Activated CD8-positive, alpha-beta memory T cell treated with anti-CD3 and anti-CD28 coated beads for 4 hours (primary cell): ENCODE results near the gene MYCBPAP.
A peak's percentile ranks its signal among the peaks of the same experiment; 100 is the strongest.

Experiments
- DNase-seq, 2 donors: peaks; one replicate each; pipeline ENCODE4 v3.0.0-alpha.2; 2020; ENCODE audit warnings: low read depth in 2 of 2

Gene MYCBPAP

GRCh38 chr17:50551884-50552283, 43.6 kb downstream of the MYCBPAP start:
- no peak for DNase-seq

GRCh38 chr17:50554201-50554600, 46.0 kb downstream of the MYCBPAP start:
- DNase-seq: no peak

- no peak for DNase-seq
Observed at GRCh38 chr17:50556803-50557202, 48.6 kb downstream of the MYCBPAP start.

- DNase-seq: no peak
Observed at GRCh38 chr17:50557630-50558029, 49.4 kb downstream of the MYCBPAP start.

GRCh38 chr17:50558091-50558490, 49.9 kb downstream of the MYCBPAP start:
- DNase-seq: no peak

- no peak for DNase-seq
Observed at GRCh38 chr17:50558581-50558940, 50.3 kb downstream of the MYCBPAP start.

GRCh38 chr17:50558941-50559614, 50.8 kb downstream of the MYCBPAP start:
- DNase-seq: no peak

GRCh38 chr17:50559674-50560184, 51.5 kb downstream of the MYCBPAP start:
- no peak for DNase-seq

- DNase-seq: peak; percentile 66 to 71
Observed at GRCh38 chr17:50560185-50560824, 52.1 kb downstream of the MYCBPAP start, which contains the start of gene CACNA1G. TSS of gene CACNA1G (plus strand) at chr17:50560715. CDS start at chr17:50561460, 745 bp downstream.

GRCh38 chr17:50560931-50561745, 52.9 kb downstream of the MYCBPAP start:
- no peak for DNase-seq

- DNase-seq: no peak
Observed at GRCh38 chr17:50561746-50562141, 53.5 kb downstream of the MYCBPAP start.

GRCh38 chr17:50562242-50563091, 54.2 kb downstream of the MYCBPAP start:
- no peak for DNase-seq

GRCh38 chr17:50563092-50563511, 54.9 kb downstream of the MYCBPAP start:
- no peak for DNase-seq

GRCh38 chr17:50564916-50565315, 56.7 kb downstream of the MYCBPAP start:
- no peak for DNase-seq

GRCh38 chr17:50565402-50566350, 57.4 kb downstream of the MYCBPAP start:
- DNase-seq: no peak

- DNase-seq: no peak
Observed at GRCh38 chr17:50566886-50567285, 58.6 kb downstream of the MYCBPAP start.

GRCh38 chr17:50568659-50569058, 60.4 kb downstream of the MYCBPAP start:
- no peak for DNase-seq

- no peak for DNase-seq
Observed at GRCh38 chr17:50569592-50569991, 61.4 kb downstream of the MYCBPAP start.

GRCh38 chr17:50570032-50570431, 61.8 kb downstream of the MYCBPAP start:
- no peak for DNase-seq

GRCh38 chr17:50570528-50570927, 62.3 kb downstream of the MYCBPAP start:
- no peak for DNase-seq
